ENCODE measurements around the gene C1QTNF8. TPM values are rescaled to one million over a fixed set of nuclear protein-coding genes. Genes with fewer than 3 reads are reported as not detected.

C1QTNF8 gene
- total RNA-seq, 2 donors from 2014 or later = 4.3 to 7.0 TPM

- Histone ChIP-seq H3K4me3 (no peak overlapping the region), H3K4me1 (ENCODE audit: control insufficient read depth in 1 of 2, low read depth in 2 of 2) (no peaks in the 10 kb centered on the region), H3K27ac (no peak overlapping the region), H3K9me3 (no peaks in the 10 kb centered on the region), H3K27me3 (replicated peaks; ENCODE audit: insufficient read depth) (no peaks in the 10 kb centered on the region), H3K36me3 (no peaks in the 10 kb centered on the region)
- ATAC-seq (ENCODE audit: insufficient number of reproducible peaks, low FRiP score, low read depth) (no peak), DNase-seq (ENCODE audit: low spot score) (no peak)
- TF ChIP-seq CTCF (IDR thresholded peaks at IDR 0.05) = no peak
These were observed 45.5 kb downstream of the C1QTNF8 start for GRCh38 chr16:1050516-1050915.

GRCh38 chr16:1049976-1050247 lies 46.1 kb downstream of the C1QTNF8 start:
- DNase-seq (ENCODE audit: low spot score) (no peak), ATAC-seq (ENCODE audit: insufficient number of reproducible peaks, low FRiP score, low read depth) (no peak)
- Histone ChIP-seq H3K36me3 (no peaks in the 10 kb centered on the region), H3K4me3 (no peak overlapping the region), H3K4me1 (ENCODE audit: control insufficient read depth in 1 of 2, low read depth in 2 of 2) (no peaks in the 10 kb centered on the region), H3K27me3 (replicated peaks; ENCODE audit: insufficient read depth) (no peaks in the 10 kb centered on the region), H3K9me3 (no peaks in the 10 kb centered on the region), H3K27ac (no peak overlapping the region)
- TF ChIP-seq CTCF (IDR thresholded peaks at IDR 0.05) = no peak

GRCh38 chr16:1049113-1049975 lies 46.7 kb downstream of the C1QTNF8 start:
- Histone ChIP-seq H3K36me3 (no peaks in the 10 kb centered on the region), H3K27me3 (replicated peaks; ENCODE audit: insufficient read depth) (no peaks in the 10 kb centered on the region)

GRCh38 chr16:1048442-1049112 lies 47.5 kb downstream of the C1QTNF8 start:
- H3K27ac ChIP-seq = no peak overlapping the region
- no peaks in the 10 kb centered on the region for H3K27me3 ChIP-seq (replicated peaks; ENCODE audit: insufficient read depth)
- H3K4me1 ChIP-seq (ENCODE audit: control insufficient read depth in 1 of 2, low read depth in 2 of 2) = no peaks in the 10 kb centered on the region
- H3K4me3 ChIP-seq = no peak overlapping the region
- H3K36me3 ChIP-seq = no peaks in the 10 kb centered on the region
- ATAC-seq (ENCODE audit: insufficient number of reproducible peaks, low FRiP score, low read depth) = no peak
- no peak for DNase-seq (ENCODE audit: low spot score)
- TF ChIP-seq CTCF (IDR thresholded peaks at IDR 0.05) = no peak
- no peaks in the 10 kb centered on the region for H3K9me3 ChIP-seq

More at GRCh38 chr16:1049113-1049975, 46.7 kb downstream of the C1QTNF8 start:
- ATAC-seq (ENCODE audit: insufficient number of reproducible peaks, low FRiP score, low read depth) (no peak), DNase-seq (ENCODE audit: low spot score) (no peak)
- Histone ChIP-seq H3K4me3 (no peak overlapping the region), H3K9me3 (no peaks in the 10 kb centered on the region), H3K4me1 (ENCODE audit: control insufficient read depth in 1 of 2, low read depth in 2 of 2) (no peaks in the 10 kb centered on the region), H3K27ac (no peak overlapping the region)
- no peak for TF ChIP-seq CTCF (IDR thresholded peaks at IDR 0.05)

- no peak overlapping the region for H3K4me3 ChIP-seq
- no peak overlapping the region for H3K27ac ChIP-seq
- TF ChIP-seq CTCF (IDR thresholded peaks at IDR 0.05) = no peak
- ATAC-seq (ENCODE audit: insufficient number of reproducible peaks, low FRiP score, low read depth) (no peak), DNase-seq (ENCODE audit: low spot score) (no peak)
- no peaks in the 10 kb centered on the region for H3K4me1 ChIP-seq (ENCODE audit: control insufficient read depth in 1 of 2, low read depth in 2 of 2)
- H3K27me3 ChIP-seq (replicated peaks; ENCODE audit: insufficient read depth) = no peaks in the 10 kb centered on the region
- no peaks in the 10 kb centered on the region for H3K9me3 ChIP-seq
- no peaks in the 10 kb centered on the region for H3K36me3 ChIP-seq
These were observed 48.2 kb downstream of the C1QTNF8 start for GRCh38 chr16:1047801-1048200.

Data from thoracic aorta (tissue), 2 donors.